ENCODE results near the gene DOCK9.

- TF ChIP-seq POLR2AphosphoS5 (IDR thresholded peaks at IDR 0.05; ENCODE audit: insufficient read depth in 1 of 2, low read depth in 1 of 2): no peak
- no peak for TF ChIP-seq POLR2A (IDR thresholded peaks at IDR 0.05)
Observed at GRCh38 chr13:98966019-98966418, 11.8 kb downstream of the DOCK9 start.
